H9 (cell line): ENCODE data around the gene HNF1A. TPM values are rescaled to one million over a fixed set of nuclear protein-coding genes. Genes with fewer than 3 reads are reported as not detected.

Source experiments
- DNase-seq: peaks from one replicate; pipeline ENCODE4 v3.0.0-alpha.2; 2017
- H2AFZ ChIP-seq: one replicate; pipeline ENCODE4 v1.6.1; 2013; ENCODE audit warnings: mild to moderate bottlenecking, low read length, control low read depth, moderate library complexity
- H2AK5ac ChIP-seq: 2 replicates; pipeline ENCODE4 v1.6.1; 2013; ENCODE audit warnings: low read length, control low read depth, mixed read lengths; ENCODE audit not compliant: insufficient read length
- H2BK120ac ChIP-seq: one replicate; pipeline ENCODE4 v1.6.1; 2013; ENCODE audit warnings: low read depth, mild to moderate bottlenecking, low read length, control low read depth, inconsistent platforms; ENCODE audit not compliant: poor library complexity, severe bottlenecking
- H2BK12ac ChIP-seq: 2 replicates; pipeline ENCODE4 v1.6.1; 2013; ENCODE audit warnings: low read length, control low read depth, mixed read lengths, low read depth; ENCODE audit not compliant: insufficient read length
- H2BK15ac ChIP-seq: 2 replicates; pipeline ENCODE4 v1.6.1; 2013; ENCODE audit warnings: low read depth, low read length, control low read depth
- H2BK20ac ChIP-seq: one replicate; pipeline ENCODE4 v1.6.1; 2013; ENCODE audit warnings: low read depth, mild to moderate bottlenecking, low read length, control low read depth, inconsistent platforms; ENCODE audit not compliant: poor library complexity, severe bottlenecking
- H2BK5ac ChIP-seq: 2 replicates; pipeline ENCODE4 v1.6.1; 2013; ENCODE audit warnings: low read length, control low read depth, mixed read lengths; ENCODE audit not compliant: insufficient read length
- H3K14ac ChIP-seq: 2 replicates; pipeline ENCODE4 v1.6.1; 2013; ENCODE audit warnings: low read length, control low read depth; ENCODE audit not compliant: insufficient read depth
- H3K18ac ChIP-seq: 2 replicates; pipeline ENCODE4 v1.6.1; 2013; ENCODE audit warnings: low read depth, mild to moderate bottlenecking, mixed read lengths, low read length, control low read depth; ENCODE audit not compliant: insufficient read length
- H3K23ac ChIP-seq: 2 replicates; pipeline ENCODE4 v1.6.1; 2013; ENCODE audit warnings: low read length, control low read depth, mixed read lengths, low read depth; ENCODE audit not compliant: insufficient read length
- H3K23me2 ChIP-seq: 2 replicates; pipeline ENCODE4 v1.6.1; 2013; ENCODE audit warnings: low read depth, mild to moderate bottlenecking, mixed read lengths, low read length, control low read depth; ENCODE audit not compliant: insufficient read length, poor library complexity, severe bottlenecking
- H3K27ac ChIP-seq: 2 replicates; pipeline ENCODE4 v1.5.1; 2013; ENCODE audit warnings: low read length, control low read depth, mixed read lengths, low read depth; ENCODE audit not compliant: insufficient read length
- H3K27me3 ChIP-seq: 2 replicates; pipeline ENCODE4 v1.6.1; 2013; ENCODE audit warnings: low read length, control low read depth, inconsistent platforms; ENCODE audit not compliant: insufficient read depth
- H3K4ac ChIP-seq: 2 replicates; pipeline ENCODE4 v1.6.1; 2013; ENCODE audit warnings: low read depth, mild to moderate bottlenecking, control low read depth, inconsistent platforms, low read length, moderate library complexity
- H3K4me1 ChIP-seq: 2 replicates; pipeline ENCODE4 v1.6.1; 2013; ENCODE audit warnings: low read length, control low read depth, inconsistent platforms; ENCODE audit not compliant: insufficient read depth
- H3K4me2 ChIP-seq: 2 replicates; pipeline ENCODE4 v1.6.1; 2013; ENCODE audit warnings: low read length, control low read depth, mixed read lengths; ENCODE audit not compliant: insufficient read length, insufficient read depth
- H3K56ac ChIP-seq: 2 replicates; pipeline ENCODE4 v1.6.1; 2013; ENCODE audit warnings: low read depth, mild to moderate bottlenecking, mixed read lengths, low read length, control low read depth; ENCODE audit not compliant: insufficient read length
- H3K79me1 ChIP-seq: 2 replicates; pipeline ENCODE4 v1.6.1; 2013; ENCODE audit warnings: low read depth, mild to moderate bottlenecking, moderate library complexity, low read length, control low read depth, inconsistent platforms; ENCODE audit not compliant: insufficient read depth, poor library complexity, severe bottlenecking
- H3K79me2 ChIP-seq: 2 replicates; pipeline ENCODE4 v1.6.1; 2013; ENCODE audit warnings: low read length, control low read depth, inconsistent platforms; ENCODE audit not compliant: insufficient read depth
- H3K9ac ChIP-seq: 2 replicates; pipeline ENCODE4 v1.6.1; 2013; ENCODE audit warnings: low read length, control low read depth, mixed read lengths; ENCODE audit not compliant: insufficient read length; ENCODE audit errors: extremely low read depth
- H3K9me3 ChIP-seq: one replicate; pipeline ENCODE4 v1.6.1; 2013; ENCODE audit warnings: low read depth, low read length, inconsistent platforms; ENCODE audit not compliant: control insufficient read depth
- H3T11ph ChIP-seq: one replicate; pipeline ENCODE4 v1.6.1; 2013; ENCODE audit warnings: mild to moderate bottlenecking, low read length, control low read depth, inconsistent platforms
- H4K20me1 ChIP-seq: one replicate; pipeline ENCODE4 v1.6.1; 2013; ENCODE audit not compliant: control insufficient read depth, insufficient read length, insufficient read depth
- H4K5ac ChIP-seq: 2 replicates; pipeline ENCODE4 v1.6.1; 2013; ENCODE audit warnings: low read depth, mild to moderate bottlenecking, mixed read lengths, low read length, control low read depth; ENCODE audit not compliant: insufficient read length
- H4K8ac ChIP-seq: replicated peaks from 2 replicates; pipeline ENCODE4 v1.6.1; 2013; ENCODE audit warnings: low read length, control low read depth, mixed read lengths, low read depth; ENCODE audit not compliant: insufficient read length
- H4K91ac ChIP-seq: 2 replicates; pipeline ENCODE4 v1.6.1; 2013; ENCODE audit warnings: low read depth, mild to moderate bottlenecking, moderate library complexity, mixed read lengths, low read length, control low read depth; ENCODE audit not compliant: insufficient read length
- H3K27ac Mint-ChIP-seq, 3 experiments: 2 replicates in 2 of 3; 3 replicates in 1 of 3; pipeline ENCODE4 v1.8.0; 2020 to 2021; ENCODE audit warnings: mixed read lengths in 3 of 3, mild to moderate bottlenecking in 1 of 3, moderate library complexity in 1 of 3
- H3K27me3 Mint-ChIP-seq: 2 replicates; pipeline ENCODE4 v1.8.0; 2021; ENCODE audit warnings: low read depth, mild to moderate bottlenecking, moderate library complexity, mixed read lengths
- H3K36me3 Mint-ChIP-seq, 3 experiments: 2 replicates in 2 of 3; 3 replicates in 1 of 3; pipeline ENCODE4 v1.8.0; 2020 to 2021; ENCODE audit warnings: low read depth in 3 of 3, mixed read lengths in 3 of 3; ENCODE audit not compliant: insufficient read depth in 1 of 3
- H3K4me1 Mint-ChIP-seq, 2 experiments: 2 replicates each; pipeline ENCODE4 v1.8.0; 2020; ENCODE audit warnings: mixed read lengths in 2 of 2
- H3K4me3 Mint-ChIP-seq, 2 experiments: 2 replicates in 1 of 2; 3 replicates in 1 of 2; pipeline ENCODE4 v1.8.0; 2020 to 2021; ENCODE audit warnings: mild to moderate bottlenecking in 2 of 2, mixed read lengths in 2 of 2, moderate library complexity in 1 of 2
- H3K9me3 Mint-ChIP-seq, 2 experiments: 2 replicates in 1 of 2; 3 replicates in 1 of 2; pipeline ENCODE4 v1.8.0; 2020; ENCODE audit warnings: mild to moderate bottlenecking in 2 of 2, mixed read lengths in 2 of 2, moderate library complexity in 1 of 2
- WGBS: extraction: QIAGEN DNeasy Blood & Tissue Kit; methylation state at CpG from one replicate; pipeline ENCODE4 v1.1.7; 2013; ENCODE audit warnings: missing lambda C conversion rate, low lambda C conversion rate, mixed read lengths; ENCODE audit not compliant: insufficient read length; ENCODE audit errors: extremely low coverage; 5-methylcytosine and 5-hydroxymethylcytosine counted together
- total RNA-seq: library from RNA; stranded (reverse); gene quantifications from 2 replicates; pipeline ENCODE4 v1.2.1, GENCODE V29; 2021
- TF ChIP-seq, protein P1 (sequence below): fragments of 200-600 bp; sonication (generic); conservative IDR thresholded peaks from 3 replicates; pipeline ENCODE4 v1.8.0; 2021; ENCODE audit warnings: antibody characterized with exemption, mild to moderate bottlenecking

Gene HNF1A
- total RNA-seq, 1 experiment from 2014 or later = not detected

DNA sequence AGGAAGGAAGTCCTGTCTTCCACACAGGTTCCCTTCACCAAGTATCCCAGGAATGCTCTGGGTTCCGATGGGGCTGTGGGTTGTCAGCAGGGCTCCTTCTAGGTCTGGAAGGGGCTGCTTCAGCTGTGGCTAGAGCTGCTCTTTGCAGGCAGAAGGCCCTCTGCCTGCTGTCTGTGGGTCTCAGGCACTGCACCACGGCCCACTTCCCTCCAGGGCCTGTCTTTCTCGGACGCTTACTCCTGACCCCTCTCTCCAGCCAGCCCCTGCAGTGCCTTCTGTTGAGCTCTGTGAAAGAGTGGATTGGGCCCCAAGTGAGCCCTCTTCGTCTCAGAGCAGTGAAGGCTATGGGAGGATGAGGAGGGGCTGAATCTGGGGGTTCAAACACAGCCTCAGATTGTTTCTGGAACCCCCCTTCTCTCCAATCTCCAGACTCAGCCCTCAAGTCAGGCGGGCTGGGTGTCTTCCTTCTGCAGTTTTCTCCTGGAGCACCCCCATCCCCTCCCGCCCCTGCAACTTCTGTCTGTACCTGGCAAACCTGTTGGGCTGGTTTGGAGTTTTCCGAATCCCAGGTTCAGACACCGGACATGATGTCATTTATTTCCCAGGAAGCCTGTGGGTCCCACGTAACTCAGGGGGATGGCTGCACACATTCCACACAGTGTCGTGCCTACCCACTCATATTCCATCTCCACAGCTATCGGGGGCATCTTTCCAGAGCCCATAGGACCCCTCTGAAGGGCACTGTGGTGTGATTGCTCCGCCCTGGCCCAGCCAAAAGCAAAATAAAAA is 49.3 kb upstream of the HNF1A start:
- DNase-seq = peak; percentile 85
- Histone ChIP-seq H2BK12ac (no peak overlapping the region), H2AFZ (peak overlapping the region; percentile 40), H3K9ac (no peak overlapping the region), H3K27me3 (no peaks in the 10 kb centered on the region), H2BK20ac (no peak overlapping the region), H2BK120ac (no peak overlapping the region), H3K79me1 (no peaks in the 10 kb centered on the region), H3K18ac (peak overlapping the region; percentile 63), H2AK5ac (no peak overlapping the region), H3K23ac (no peak overlapping the region), H4K91ac (no peak overlapping the region), H3K56ac (no peak overlapping the region), H3K27ac (peak overlapping the region; percentile 18), H4K5ac (no peak overlapping the region), H3K4ac (no peak overlapping the region), H3K9me3 (no peaks in the 10 kb centered on the region), H3T11ph (no peak overlapping the region), H3K79me2 (no peaks in the 10 kb centered on the region), H3K23me2 (no peaks in the 10 kb centered on the region), H3K4me2 (peak overlapping the region; percentile 22), H4K8ac (no peak overlapping the region), H2BK15ac (0 out of 2 replicates have a peak overlapping the region, but pooled peaks have one; percentile 72), H2BK5ac (no peak overlapping the region), H4K20me1 (no peaks in the 10 kb centered on the region), H3K14ac (peak overlapping the region; percentile 72), H3K4me1 (peaks cover 2% of the 10 kb centered on the region; the same call in 1 of the 2 replicates)
- TF ChIP-seq, protein P1, sequence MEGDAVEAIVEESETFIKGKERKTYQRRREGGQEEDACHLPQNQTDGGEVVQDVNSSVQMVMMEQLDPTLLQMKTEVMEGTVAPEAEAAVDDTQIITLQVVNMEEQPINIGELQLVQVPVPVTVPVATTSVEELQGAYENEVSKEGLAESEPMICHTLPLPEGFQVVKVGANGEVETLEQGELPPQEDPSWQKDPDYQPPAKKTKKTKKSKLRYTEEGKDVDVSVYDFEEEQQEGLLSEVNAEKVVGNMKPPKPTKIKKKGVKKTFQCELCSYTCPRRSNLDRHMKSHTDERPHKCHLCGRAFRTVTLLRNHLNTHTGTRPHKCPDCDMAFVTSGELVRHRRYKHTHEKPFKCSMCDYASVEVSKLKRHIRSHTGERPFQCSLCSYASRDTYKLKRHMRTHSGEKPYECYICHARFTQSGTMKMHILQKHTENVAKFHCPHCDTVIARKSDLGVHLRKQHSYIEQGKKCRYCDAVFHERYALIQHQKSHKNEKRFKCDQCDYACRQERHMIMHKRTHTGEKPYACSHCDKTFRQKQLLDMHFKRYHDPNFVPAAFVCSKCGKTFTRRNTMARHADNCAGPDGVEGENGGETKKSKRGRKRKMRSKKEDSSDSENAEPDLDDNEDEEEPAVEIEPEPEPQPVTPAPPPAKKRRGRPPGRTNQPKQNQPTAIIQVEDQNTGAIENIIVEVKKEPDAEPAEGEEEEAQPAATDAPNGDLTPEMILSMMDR = no peak
- no peaks in the 10 kb centered on the region for H3K27me3 Mint-ChIP-seq
- H3K9me3 Mint-ChIP-seq = peaks cover 0 to 1% of the 10 kb centered on the region in 2 experiments; a peak in 1 of 5 replicates
- peak overlapping the region; percentile 81 to 88 (median 85) for H3K27ac Mint-ChIP-seq
- H3K4me1 Mint-ChIP-seq = peaks cover 21 to 22% of the 10 kb centered on the region in 2 experiments
- H3K4me3 Mint-ChIP-seq = no peak overlapping the region; a peak in 1 of 5 replicates
- no peaks in the 10 kb centered on the region for H3K36me3 Mint-ChIP-seq
- no CpG with 5 or more reads among the region's 13 CpGs for WGBS
